GM21723 (cell line): ENCODE data around the gene LRRC15.

Source experiments
- ATAC-seq: cut with Tn5 transposase; IDR thresholded peaks from one replicate; pipeline ENCODE4 v1.9.1; 2021; ENCODE audit warnings: mild to moderate bottlenecking, moderate library complexity; ENCODE audit not compliant: unreplicated experiment

Gene LRRC15

GRCh38 chr3:194386066-194386465 is 16.5 kb upstream of the LRRC15 start:
- no peak for ATAC-seq

DNA sequence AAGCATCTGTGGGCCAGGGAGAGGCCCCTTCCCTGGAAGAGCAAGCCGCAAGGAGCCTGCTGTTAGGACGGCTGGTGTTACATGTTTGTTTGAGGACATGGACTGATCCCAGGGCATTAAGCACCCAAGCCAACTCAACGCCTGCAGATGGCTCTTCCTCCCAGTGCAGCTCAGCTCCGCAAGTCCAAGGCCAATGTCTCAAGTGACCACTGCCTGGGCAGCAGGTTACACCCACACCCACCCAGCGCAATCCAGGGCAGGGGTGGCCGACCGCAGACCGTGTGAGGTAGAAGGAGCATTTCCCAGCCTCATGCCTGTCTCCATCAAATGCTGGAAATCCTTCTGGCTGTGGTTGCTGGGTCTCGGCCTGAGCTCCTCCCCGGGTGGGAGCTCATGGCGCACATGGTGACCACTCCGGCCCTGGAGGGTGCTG is 15.0 kb upstream of the LRRC15 start:
- ATAC-seq = no peak

- ATAC-seq = no peak
These were observed 14.6 kb upstream of the LRRC15 start for GRCh38 chr3:194384156-194384555.

DNA sequence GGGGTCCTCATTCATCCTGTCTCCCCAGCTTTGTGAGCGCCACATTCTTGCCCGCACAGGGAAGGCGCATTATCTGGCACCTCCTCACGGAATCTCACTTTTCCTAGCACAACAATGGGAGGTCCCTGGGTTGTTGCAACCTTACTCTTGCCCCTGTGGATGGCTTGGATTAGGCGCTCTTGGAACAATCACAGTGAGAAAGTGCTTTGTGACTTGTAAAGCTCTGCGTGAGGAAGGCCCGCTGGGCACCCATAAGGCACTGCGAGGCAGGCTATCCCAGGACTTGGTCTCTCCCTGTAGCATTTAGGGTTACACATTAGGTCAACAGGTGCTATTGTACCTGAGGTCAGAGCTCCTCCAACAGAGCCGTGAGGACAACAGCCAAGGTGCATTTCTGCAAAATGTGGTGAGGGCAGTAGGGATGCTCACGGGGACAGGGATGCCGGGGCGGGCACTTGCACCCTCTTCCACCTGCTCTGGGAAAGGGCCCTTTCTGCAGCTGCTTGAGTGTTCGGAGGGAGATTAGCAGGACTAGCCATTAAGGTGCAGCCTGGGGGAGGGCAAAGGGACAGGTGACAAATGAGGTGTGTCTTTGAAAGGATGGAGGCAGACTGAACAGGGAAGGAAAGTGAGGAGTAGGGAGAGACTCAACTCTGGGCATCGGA is 13.9 kb upstream of the LRRC15 start:
- no peak for ATAC-seq

GRCh38 chr3:194382892-194383223 is 13.3 kb upstream of the LRRC15 start:
- ATAC-seq = no peak

- ATAC-seq = no peak
These were observed 12.8 kb upstream of the LRRC15 start for GRCh38 chr3:194382196-194382891.

- ATAC-seq = no peak
These were observed 11.9 kb upstream of the LRRC15 start for GRCh38 chr3:194381460-194381875.

- ATAC-seq = no peak
These were observed 10.8 kb upstream of the LRRC15 start for GRCh38 chr3:194380326-194380725.

- ATAC-seq = no peak
These were observed 10.1 kb upstream of the LRRC15 start for GRCh38 chr3:194379651-194380050.

GRCh38 chr3:194379231-194379630 is 9.7 kb upstream of the LRRC15 start:
- no peak for ATAC-seq

GRCh38 chr3:194377708-194378107 is 8.2 kb upstream of the LRRC15 start:
- no peak for ATAC-seq

DNA sequence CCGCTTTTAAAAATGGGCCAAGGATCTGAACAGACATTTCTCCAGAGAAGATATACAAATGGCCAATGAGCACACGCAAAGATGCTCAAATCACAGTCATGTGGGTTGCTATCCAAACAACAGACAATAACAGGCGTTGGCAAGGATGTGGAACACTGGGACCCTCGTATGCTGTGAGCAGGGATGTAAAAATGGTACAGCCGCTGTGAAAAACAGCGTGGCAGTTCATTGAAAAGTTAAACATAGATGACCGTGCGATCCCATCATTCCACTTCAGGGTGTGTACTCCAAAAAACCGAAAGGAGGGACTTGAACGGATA is 6.7 kb upstream of the LRRC15 start:
- ATAC-seq = no peak

GRCh38 chr3:194375473-194376240 is 6.1 kb upstream of the LRRC15 start:
- no peak for ATAC-seq

DNA sequence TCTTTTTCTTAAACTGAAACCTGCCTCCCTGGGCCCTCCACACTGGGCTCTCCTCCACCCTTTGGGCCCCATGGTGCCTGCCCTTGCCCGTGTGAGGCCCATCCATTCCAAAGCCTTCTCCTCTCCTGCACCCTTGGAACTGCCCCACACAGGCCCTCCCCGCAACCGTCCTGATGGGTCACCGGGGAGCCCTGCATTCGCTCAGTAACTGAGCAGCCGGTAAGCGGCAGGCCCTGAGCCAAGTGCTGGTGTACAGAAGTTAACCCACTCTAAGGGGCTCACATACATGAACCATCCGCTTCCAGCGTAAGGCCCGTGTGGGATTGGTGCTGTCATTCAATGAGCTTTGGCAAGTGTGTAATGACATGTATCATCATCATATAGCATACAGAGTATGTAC is 5.4 kb upstream of the LRRC15 start:
- no peak for ATAC-seq

GRCh38 chr3:194373899-194374298 is 4.4 kb upstream of the LRRC15 start:
- ATAC-seq = no peak

DNA sequence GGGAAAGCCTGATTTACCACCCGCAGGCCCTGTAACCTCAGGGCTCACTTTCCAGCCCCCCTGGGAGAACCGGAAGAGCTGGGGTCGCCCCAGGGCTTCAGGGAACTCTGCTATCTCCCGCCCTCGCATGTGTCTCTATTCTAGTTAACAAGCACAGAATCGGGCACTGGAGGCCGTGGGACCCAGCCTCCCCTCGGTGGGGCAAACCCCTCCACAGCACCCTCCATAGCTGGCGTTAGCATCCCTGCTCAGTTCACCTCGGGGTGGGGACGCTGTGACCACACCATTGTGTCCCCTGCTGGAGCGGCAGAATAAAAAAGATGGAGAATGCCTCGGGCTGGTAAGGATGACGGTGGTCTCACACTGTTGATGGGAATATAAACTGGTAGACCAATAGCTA is 3.5 kb upstream of the LRRC15 start:
- no peak for ATAC-seq

GRCh38 chr3:194370753-194371152 is 1.2 kb upstream of the LRRC15 start:
- no peak for ATAC-seq

- ATAC-seq = no peak
These were observed 625 bp downstream of the LRRC15 start for GRCh38 chr3:194368918-194369317.

DNA sequence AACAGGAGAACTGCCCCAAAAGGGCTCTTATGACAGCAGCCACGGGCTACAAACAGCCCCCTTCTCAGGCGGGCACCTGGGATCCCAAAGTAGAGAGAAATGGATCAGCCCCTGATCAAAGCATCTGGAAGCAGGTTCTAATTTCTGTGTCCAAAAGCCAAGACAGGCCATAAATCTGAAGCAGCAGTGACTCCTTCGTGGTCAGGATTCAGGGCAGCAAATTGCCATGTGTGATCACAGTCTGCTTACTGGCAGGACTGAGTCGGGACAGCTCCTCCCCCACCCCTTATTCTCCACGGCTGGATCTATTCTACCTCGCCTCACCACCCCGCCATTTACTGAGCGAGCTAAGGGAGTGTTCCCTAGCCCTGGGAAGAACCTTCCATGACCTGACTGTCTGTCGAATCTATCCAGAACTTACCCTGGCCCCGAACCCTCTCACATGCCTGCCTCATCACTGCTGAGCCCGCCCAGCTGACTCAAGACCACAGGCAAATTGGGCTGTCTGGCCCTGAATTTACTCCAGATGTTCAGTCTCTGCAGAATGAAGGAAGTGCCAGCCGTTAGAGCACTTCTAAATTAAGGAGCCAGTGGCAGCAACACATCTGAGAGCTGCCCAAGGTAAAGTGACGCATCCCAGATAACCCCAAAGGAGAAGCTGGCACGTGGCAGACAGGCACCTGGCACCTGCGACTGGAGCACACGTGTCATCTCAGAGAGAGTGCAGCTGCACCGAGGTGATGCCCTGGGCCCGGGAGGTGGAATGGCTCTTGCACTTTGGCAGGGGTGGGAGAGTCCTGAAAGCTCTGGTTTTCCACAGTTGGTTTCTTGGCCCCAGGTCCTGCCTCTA is 1.3 kb downstream of the LRRC15 start:
- ATAC-seq = no peak

DNA sequence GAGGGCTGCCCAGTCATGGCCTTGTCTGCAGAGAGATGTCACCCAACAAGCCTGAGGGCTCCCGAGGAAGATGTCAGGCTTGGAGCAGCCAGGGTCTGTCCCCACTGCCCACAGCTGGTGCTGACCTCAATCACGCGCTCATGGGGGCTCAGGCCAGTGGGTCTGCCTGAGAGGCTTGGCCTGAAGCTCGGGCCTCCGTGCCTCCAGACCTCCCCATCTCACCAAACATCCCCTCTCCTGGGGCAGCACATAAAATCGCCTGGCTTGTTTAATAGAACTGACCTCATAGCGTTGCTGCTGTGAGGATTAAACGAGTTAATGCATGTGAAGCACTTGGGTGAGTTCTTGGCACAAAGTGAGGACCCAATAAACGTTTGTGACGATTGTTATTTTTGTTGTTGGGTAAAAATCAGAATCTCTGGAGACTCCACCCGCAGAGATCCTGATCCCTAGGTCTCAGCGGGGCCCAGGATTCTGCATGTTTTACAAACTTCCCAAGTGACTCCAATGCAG is 3.5 kb downstream of the LRRC15 start:
- no peak for ATAC-seq

GRCh38 chr3:194365526-194365925 is 4.0 kb downstream of the LRRC15 start:
- ATAC-seq = no peak
